Neutrophil (primary cell): Measurements from ENCODE around the gene CCR5AS.

ENCODE experiments used
- H3K27ac ChIP-seq: fragments of 200-600 bp; sonication (generic); 2 replicates; pipeline ENCODE4 v1.5.1; 2016; ENCODE audit warnings: mild to moderate bottlenecking, moderate library complexity
- H3K27me3 ChIP-seq: fragments of 200-600 bp; sonication (generic); 2 replicates; pipeline ENCODE4 v1.6.0; 2016; ENCODE audit warnings: mild to moderate bottlenecking
- H3K36me3 ChIP-seq: fragments of 200-600 bp; sonication (generic); 2 replicates; pipeline ENCODE4 v1.5.1; 2017
- H3K4me1 ChIP-seq, 2 experiments: fragments of 200-600 bp in 1 of 2; sonication (generic) in 1 of 2; 1 replicate in 1 of 2; 2 replicates in 1 of 2; pipeline versions ENCODE4 v1.5.1 to v1.6.1; 2013 to 2016; ENCODE audit warnings: low read depth in 1 of 2, low read length in 1 of 2, mild to moderate bottlenecking in 1 of 2, moderate library complexity in 1 of 2; ENCODE audit not compliant: control insufficient read depth in 1 of 2, insufficient read depth in 1 of 2
- H3K4me3 ChIP-seq, 2 experiments: fragments of 200-600 bp in 1 of 2; sonication (generic) in 1 of 2; 1 replicate in 1 of 2; 2 replicates in 1 of 2; pipeline ENCODE4 v1.5.1; 2013 to 2016; ENCODE audit warnings: low read depth in 1 of 2, low read length in 1 of 2, mild to moderate bottlenecking in 1 of 2, moderate library complexity in 1 of 2
- H3K9me3 ChIP-seq: fragments of 200-600 bp; sonication (generic); 2 replicates; pipeline ENCODE4 v1.5.1; 2016
- CTCF ChIP-seq: fragments of 200-600 bp; sonication (generic); IDR thresholded peaks from 2 replicates; pipeline ENCODE4 v1.5.1; 2016; ENCODE audit warnings: antibody characterized with exemption

Gene CCR5AS

GRCh38 chr3:46422617-46423016 is 15.8 kb upstream of the CCR5AS start:
- no peaks in the 10 kb centered on the region for H3K27me3 ChIP-seq
- peaks cover 94% of the 10 kb centered on the region for H3K36me3 ChIP-seq
- no peak for TF ChIP-seq CTCF
- H3K4me3 ChIP-seq, result no peak overlapping the region
- no peaks in the 10 kb centered on the region for H3K9me3 ChIP-seq
- H3K4me1 ChIP-seq, result no peaks in the 10 kb centered on the region
- peak overlapping the region; percentile 63 for H3K27ac ChIP-seq

DNA sequence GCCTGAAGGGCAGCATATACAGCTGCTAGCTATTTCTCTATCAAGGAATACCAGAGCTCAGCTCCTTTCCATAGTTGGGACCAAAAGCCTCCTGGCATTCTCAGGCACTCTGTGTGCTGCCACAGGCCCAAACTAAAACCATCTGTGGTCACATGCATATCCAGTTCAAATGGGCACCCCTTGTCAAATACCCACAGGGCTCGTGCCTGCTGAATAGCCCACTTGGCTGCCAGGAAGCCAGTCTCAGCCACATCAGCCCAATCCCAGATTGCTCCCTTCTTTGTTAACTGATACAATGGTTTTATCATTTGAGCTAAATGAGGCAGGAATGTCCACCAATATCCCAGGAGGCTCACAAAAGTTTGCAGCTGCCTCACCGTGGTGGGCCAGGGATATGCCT is 14.1 kb upstream of the CCR5AS start:
- no peak overlapping the region for H3K4me3 ChIP-seq
- H3K9me3 ChIP-seq, result no peaks in the 10 kb centered on the region
- H3K4me1 ChIP-seq, result no peaks in the 10 kb centered on the region
- no peak for TF ChIP-seq CTCF
- peaks cover 100% of the 10 kb centered on the region for H3K36me3 ChIP-seq
- H3K27me3 ChIP-seq, result no peaks in the 10 kb centered on the region
- no peak overlapping the region for H3K27ac ChIP-seq

- Histone ChIP-seq H3K9me3 (no peaks in the 10 kb centered on the region), H3K4me1 (no peaks in the 10 kb centered on the region), H3K27ac (peak overlapping the region; percentile 45), H3K4me3 (no peak overlapping the region), H3K27me3 (no peaks in the 10 kb centered on the region), H3K36me3 (peaks cover 98% of the 10 kb centered on the region)
- TF ChIP-seq CTCF, result no peak
These were observed 12.9 kb upstream of the CCR5AS start for GRCh38 chr3:46419816-46420215.

DNA sequence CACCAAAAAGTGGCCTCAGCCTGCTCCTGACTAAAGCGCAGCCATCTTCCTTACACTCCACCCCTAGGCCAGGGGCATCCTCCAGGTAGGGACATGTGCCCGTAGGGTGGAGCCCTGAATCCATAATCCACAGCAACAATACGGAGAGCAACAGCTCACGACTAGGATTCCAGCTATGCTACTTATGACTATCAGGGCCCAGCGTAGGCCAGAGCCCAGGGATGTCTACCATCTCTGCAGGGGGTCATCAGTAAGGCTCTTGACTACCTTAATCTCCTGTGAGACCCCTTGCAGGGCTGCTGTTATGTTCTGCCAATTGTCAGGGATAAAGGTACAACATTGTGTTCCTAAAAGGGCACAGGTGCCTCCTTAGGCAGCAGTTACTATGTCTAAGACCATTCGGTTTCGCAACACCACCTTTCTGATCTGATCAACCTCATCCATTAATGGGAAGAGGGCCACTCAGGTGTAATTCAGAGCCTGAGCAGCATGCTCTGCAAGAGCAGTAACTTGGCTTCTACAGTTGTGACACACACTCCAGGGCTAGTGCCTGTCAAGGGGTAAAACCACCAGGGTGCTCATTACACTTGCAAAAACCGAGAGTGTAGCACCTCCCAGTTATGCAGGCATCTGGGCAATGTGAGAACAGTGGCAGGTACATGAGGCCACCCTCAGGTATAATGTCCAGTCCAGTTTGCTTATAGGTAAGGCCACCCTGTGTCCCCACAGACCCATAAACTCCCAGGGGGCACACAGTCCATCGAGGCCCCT is 11.2 kb upstream of the CCR5AS start:
- no peaks in the 10 kb centered on the region for H3K4me1 ChIP-seq
- no peak for TF ChIP-seq CTCF
- no peaks in the 10 kb centered on the region for H3K27me3 ChIP-seq
- peaks cover 84% of the 10 kb centered on the region for H3K36me3 ChIP-seq
- H3K27ac ChIP-seq, result peak overlapping the region; percentile 45
- H3K9me3 ChIP-seq, result no peaks in the 10 kb centered on the region
- H3K4me3 ChIP-seq, result no peak overlapping the region

- Histone ChIP-seq H3K4me3 (no peak overlapping the region), H3K4me1 (no peaks in the 10 kb centered on the region), H3K27ac (peak overlapping the region; percentile 45), H3K36me3 (peaks cover 74% of the 10 kb centered on the region), H3K27me3 (no peaks in the 10 kb centered on the region), H3K9me3 (no peaks in the 10 kb centered on the region)
- TF ChIP-seq CTCF, result no peak
These were observed 10.1 kb upstream of the CCR5AS start for GRCh38 chr3:46416811-46417510.
